RKO (cell line): ENCODE measurements around the gene ZNF536.
"Not testable (repeated sequence)": the region's sequence is repeated elsewhere in the genome, so short reads cannot be mapped to it uniquely, and the experiment has no call there.

Experiments used
- DNase-seq: peaks from one replicate; pipeline ENCODE4 v3.0.0-alpha.2; 2016; ENCODE audit warnings: low spot score

Gene ZNF536

DNA sequence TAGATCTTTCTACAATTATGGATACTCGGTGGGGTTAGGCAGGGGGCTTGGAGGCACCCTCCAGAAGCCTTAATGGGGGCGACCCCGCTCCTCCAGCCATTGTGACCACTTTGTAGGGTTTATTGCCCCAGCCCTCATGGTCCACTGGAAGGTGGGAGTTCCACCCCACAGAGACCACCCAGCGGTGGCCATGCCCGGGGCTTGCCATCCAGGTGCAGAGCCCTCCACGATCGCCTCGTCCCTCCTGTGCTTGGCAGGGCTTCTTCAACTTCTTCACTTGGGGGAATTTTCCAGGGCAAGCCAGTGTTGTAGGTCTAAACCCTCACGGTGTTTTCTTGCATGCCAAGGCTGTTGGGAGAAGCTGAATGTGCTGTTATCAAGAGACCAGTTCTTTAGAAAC is 16.1 kb downstream of the ZNF536 start:
- no peak for DNase-seq

DNA sequence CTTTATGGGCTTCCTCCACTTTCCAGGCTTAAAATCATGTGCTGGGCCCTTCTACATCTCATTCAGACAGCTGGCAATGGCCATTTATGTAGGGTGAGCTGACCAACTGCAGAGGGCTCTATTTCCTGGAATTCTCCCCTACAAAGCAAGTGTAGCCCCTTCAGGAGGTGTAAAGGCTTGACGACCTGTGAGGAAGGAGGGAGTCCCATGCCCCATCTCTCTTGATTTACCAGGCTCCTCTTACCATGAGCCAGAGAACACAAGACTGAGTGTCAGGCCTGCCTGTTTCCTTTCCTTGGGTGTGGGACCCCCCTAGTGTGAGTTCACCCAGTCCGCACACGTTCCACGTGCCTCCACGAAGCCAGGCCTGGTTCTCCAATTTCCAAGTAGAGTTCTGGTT is 16.6 kb downstream of the ZNF536 start:
- no peak for DNase-seq

DNA sequence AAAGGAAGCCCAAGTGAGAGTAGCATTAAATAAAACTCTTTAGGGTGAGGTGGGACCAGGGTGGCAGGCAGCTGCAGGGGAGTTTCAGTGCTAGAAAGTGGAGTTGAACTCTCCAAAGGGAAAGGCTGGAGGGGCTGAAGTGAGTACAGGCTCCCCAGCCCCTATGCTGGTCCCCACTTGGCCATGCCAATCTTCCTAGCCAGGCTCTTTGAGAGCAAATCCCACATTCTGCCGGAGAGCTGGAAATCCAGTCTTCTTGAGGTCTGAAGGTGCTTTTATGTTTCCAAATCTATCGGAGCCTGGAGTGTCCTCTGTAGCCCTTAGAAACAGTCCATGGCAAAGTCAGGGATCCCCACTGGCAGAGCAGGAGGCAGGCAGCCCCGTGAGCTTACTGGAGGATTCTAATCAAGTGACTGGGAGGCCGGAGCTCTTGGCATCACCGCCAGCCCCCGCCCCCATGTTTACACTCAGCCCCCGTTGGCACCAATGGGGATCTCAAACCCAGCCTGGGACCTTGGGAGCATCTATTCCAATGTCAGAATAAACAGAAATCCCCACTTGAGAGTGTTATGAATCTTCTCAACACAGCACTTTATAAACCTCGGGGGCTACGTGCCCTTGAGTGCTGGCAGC is 18.3 kb downstream of the ZNF536 start:
- DNase-seq: no peak

DNA sequence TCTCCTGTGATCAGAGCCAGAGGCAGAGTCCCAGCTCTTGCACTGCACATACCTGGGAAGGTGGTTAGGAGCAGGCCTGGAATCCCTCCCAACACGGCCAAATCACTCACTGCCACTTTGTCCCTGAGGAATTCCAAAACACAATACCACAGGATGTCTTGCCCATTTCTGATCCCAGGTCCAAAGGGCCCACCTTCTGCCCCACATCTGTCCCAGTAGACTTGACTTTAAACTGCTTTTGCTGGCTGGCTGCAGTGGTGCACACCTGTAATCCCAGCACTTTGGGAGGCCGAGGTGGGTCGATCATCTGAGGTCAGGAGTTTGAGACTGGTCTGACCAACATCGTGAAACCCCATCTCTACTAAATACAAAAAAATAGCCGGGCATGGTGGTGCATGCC is 18.9 kb downstream of the ZNF536 start:
- DNase-seq: no peak

DNA sequence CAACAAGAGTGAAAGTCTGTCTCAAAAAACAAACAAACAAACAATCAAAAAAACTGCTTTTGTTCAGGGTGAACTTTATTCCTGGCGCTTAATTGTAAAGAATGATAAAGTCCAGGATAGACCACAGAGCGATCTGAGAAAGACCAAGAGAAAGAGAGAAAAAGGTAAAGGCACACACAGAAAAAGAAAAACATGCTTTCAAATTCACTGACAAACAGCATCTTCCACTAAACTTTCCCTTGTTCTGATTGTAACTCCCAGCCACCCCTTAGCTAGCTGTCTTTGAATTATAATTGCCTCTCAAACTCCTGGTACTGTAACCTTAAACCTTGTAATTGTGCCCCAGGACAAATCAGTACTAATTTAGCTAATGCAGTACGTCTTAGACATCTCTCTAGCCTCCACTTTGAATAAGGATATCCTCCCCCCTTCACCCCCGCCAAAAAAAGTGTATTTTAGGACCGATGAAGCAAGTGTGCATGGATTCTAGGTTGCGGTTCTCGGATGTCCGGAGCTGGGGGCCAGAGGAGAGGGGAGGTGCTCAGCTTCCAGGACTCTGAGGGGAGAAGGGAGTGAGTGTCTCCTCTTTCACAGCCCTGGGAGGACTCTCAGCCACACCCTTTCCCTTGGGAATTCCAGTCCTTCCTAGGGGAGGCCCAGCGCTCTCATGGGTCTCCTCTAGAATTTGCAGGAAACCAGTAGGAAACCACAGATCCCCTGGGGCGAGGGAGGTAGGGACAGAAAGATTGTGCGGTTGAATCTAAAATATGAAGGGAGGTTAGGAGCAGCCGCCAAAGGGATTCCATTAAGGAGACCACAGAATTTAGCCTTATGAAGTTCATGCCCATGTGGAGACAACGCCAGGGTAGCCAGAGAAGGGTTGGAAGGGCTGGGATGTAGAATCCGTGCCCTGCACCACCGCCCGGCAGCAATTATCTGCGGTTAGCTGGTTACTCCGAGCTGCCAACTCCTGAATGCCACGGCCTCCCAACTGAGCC is 19.7 kb downstream of the ZNF536 start:
- no peak for DNase-seq

DNA sequence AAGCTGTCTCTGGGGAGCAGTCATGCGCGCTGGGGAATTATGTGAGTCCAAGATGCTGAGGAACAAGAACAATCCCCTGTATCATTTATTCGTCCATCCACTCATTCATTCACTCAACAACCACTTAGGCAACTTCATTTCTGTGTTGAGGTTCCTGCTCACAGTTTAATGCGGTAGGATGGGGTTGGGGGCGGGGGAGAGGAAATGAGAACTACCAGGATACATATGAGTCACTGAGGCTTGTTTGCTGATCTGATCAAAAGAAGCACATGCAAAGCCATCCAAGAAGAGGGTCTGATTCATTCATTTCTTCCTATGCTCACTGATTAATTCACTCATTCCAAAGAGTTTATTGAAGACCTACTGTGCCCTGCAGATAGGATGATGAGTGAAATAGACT is 20.9 kb downstream of the ZNF536 start:
- peak; percentile 22 for DNase-seq

DNA sequence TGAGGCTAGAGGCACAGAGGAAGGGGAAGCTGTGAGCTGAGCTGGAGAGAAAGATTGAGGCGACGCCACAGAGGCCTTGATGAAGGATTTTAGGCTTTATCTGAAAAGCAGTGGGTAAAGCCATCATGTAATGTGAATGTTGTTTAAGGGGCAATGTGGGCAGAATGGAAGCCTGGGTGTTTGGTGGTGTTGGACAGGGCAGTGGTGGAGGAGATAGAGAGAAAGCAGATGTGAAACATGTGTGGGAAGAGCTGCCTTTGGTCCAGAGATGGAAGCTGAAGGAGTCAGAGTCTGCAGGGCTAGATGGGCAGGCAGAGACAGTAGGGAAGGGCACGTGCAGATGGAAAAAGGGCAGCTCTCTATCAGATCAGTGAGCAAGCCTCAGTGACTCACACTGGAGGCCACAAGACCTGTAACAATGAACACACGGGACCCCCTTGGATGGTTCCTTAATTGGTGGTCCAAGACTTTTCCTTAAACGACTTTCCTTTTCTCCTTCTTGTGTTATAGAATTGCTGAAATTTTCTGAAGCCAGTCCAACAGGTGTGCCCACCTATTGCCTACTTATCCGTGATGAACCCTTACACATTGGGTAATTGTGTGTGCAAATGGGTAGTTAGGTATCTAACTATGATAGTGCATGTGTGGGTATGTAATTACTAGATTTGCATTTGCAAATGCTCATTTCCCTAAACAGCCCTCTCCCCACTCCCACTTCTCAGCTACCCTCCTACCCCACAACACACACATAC is 21.7 kb downstream of the ZNF536 start:
- no peak for DNase-seq

DNA sequence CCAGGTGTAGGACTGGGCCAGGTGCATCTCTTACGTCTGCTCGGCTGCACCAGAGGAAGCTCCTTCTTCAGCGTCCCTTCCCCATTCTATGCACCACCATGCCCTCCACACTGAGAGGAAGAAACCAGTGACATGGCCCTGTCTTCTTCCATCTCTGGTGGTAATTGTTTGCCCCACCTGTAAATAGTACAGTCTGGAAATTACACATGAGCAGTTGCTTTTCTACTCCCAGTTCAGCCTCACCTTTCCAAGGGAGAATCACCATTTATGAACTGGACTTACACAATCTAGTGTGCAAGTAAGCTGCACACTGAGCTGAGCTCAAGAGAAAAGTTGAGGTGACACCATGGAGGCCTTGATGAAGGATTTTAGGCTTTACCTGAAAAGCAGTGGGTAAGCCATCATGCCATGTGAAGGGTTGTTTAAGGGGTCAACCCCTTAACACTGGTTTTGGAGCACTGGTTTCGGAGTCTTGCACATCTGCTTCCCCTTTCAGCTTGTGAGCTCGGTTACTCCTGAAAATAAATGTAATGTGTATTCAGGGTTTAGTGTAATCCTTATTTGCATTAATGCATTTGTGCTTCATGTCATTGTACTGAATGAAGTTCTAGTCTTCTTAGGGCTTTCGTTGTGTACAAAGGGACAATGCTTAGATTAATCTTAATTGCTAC is 22.4 kb downstream of the ZNF536 start:
- DNase-seq: no peak

DNA sequence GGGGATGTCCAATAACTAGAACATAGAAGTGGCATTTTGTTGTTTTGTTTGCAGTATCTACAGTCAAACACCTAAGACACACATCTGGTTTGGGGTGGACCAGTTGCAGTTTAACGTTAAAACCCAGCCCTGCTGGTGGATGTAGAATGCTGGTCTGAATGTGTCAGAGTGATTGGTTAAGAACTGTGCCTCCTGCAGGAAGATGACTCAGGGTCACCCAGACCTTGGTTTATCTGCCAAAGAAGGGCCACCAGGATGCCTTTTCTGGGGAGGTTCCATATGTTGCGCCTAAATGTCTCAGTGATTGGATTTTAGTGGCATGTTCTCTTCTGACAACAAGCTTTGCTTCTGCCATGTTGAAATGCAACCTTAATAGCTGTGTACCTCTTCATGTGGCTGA is 23.1 kb downstream of the ZNF536 start:
- DNase-seq: no peak

DNA sequence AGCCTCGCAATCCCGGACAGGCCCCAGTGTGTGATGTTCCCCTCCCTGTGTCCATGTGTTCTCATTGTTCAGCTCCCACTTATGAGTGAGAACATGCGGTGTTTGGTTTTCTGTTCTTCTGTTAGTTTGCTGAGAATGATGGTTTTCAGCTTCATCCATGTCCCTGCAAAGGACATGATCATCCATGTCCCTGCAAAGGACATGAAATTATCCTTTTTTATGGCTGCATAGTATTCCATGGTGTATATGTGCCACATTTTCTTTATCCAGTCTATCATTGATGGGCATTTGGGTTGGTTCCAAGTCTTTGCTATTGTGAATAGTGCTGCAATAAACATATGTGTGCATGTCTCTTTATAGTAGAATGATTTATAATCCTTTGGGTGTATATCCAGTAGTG is 26.4 kb downstream of the ZNF536 start:
- DNase-seq: not testable (repeated sequence)

DNA sequence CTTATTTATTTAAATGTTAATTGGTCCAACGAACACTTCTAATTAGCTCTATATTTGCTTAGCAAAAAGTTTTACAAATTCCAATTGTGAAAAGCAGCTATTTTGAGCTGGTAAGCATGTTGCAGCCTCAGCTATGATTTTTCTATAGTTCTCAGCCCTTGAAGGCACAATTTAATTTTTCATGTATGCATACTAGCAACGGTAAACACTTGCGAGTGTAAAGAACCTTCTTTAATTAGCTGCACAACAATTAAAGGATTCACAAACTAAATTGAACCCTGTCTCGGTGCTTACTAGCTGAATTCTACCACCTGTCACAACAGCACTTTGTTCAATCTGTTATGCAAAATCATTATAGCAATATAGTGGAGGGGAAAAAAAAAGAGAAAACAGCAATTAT is 29.8 kb downstream of the ZNF536 start:
- DNase-seq: no peak

DNA sequence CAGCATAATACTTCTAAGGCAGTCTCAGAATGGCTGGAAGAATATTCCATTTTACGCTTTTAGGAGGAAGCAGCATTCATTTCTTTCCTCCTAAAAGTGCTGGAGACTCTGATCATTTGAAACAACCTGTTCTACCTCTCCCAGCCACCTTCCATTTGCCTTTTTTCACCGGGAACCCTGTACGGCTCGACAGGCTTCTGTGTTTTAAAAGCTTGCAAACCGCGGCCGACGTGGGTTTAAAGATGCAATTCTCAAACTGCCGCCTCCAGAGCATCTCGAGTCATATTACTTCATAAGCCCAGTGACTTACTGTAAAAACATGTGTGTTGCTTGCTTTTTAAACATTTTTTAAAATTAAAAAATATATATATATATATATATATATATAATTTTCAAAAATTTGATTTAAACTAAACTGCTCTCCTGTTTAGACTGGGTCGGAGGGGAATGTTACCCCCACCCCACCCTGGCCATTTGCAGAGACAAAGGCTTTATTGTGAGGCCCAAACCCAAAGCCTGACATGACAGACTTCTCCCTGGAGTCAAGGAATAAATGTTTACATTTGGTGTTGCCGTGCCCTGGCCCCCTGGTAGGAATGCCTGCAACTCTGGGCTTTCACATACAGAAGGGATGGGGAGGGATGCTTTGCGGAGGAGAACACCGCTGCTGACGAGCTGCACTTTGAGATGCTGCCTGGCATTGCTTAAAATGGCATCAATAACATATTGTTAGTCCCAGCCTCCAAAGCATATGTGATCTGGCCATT is 30.4 kb downstream of the ZNF536 start:
- no peak for DNase-seq

DNA sequence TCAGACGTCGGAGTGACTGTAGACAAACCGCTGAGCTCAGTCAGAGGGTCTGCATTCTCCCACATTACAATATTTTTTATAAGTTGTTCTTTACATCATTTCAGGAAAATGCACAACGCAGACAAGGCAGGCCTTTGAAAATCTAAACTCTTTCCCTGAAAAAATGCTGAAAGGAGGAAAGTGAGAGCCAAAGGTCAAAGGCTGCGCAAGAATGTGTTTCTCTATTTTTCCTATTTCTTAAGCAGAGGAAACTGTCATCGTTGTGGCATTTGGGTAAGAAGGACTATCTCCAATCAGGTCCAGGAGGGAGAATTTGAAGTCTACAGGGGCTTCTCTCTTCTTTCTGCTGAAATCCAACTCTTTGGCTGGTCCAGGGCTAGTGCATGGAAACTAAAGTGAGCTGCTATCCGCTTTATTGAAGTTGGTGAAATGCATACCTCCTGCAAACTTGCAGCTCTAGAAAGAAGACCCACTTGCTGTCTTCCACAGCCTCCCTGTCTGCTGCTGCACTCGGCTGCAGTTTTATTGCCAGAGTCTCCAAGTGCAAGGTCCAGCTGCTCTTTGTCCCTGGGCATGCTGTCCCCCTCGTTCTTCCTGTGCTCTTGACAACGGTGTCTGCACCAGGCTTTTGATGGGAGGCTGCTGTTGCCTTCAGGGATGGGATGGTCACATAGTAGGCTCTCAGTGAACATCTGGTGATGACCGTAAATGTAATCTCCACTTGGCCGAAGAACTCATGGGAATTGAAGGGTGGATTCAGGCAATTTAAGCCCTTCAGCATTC is 31.2 kb downstream of the ZNF536 start:
- DNase-seq: no peak

DNA sequence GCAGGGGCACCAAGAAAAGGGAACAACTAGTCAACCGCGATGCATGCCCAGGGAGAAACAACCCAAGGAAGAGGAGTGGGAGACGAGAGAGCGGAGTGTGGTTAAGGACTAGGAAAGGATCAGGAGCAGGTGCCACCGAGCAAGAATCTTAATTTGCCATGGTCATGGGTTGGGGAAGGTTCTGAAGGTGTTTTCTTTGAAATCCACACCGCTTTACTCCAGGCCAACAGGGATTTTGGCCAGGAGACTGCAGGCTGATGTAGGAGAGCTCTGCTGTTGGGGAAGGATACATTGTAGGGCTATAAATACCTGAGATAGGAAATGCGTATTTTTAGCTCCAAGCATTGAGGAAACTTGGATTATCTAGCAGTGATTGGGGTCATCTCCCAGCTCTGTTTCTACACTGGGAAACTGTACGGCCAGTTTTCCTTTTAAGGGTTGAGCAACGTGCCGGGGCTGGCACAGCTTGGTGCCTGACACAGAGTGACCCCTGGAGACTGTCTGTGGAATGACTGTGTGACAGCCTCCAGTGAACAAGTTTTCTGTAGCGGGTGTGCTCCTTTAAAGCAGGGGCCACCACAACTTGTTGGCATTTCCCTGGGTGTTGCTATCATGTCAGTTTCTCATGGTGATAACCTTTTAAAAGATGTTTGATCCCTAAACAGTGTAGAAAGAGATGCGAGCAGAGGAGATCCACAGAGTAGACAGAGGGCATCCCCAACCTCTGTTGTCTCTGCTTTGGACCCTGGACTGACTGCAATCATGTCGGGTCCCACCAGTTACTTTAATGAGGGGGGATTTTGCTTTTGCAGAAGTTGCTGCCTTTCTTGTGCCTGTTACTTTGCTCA is 34.3 kb downstream of the ZNF536 start:
- DNase-seq: no peak

DNA sequence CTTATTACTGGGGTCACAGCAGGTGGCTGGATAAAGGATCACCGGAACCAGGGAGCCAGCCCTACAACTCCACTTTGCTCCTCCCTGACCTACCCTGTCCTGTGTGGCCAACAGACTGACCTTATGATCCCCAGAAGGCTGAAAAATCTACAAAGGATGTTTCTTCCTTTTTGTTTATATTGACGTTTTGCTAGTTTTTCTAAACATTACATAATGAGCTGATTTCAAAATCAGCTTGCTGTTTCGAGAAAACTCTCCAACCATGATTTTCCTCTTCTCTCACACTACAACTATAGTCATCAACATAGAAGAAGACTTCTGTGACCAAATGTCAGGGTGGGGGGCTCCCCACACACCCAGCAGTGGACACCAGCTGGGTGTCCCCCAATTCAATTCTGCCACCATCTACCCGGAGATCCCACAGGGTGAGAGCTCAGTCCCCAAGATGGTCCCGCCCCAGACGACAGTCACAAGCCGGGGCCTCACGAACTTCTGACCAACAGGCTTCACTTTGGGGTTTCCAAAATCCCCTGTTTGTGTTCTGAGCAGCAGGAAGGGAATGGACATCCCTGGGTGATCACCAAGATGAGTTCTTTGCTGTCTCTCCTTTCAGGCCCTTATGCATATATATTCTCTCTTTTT is 35.0 kb downstream of the ZNF536 start:
- DNase-seq: no peak

DNA sequence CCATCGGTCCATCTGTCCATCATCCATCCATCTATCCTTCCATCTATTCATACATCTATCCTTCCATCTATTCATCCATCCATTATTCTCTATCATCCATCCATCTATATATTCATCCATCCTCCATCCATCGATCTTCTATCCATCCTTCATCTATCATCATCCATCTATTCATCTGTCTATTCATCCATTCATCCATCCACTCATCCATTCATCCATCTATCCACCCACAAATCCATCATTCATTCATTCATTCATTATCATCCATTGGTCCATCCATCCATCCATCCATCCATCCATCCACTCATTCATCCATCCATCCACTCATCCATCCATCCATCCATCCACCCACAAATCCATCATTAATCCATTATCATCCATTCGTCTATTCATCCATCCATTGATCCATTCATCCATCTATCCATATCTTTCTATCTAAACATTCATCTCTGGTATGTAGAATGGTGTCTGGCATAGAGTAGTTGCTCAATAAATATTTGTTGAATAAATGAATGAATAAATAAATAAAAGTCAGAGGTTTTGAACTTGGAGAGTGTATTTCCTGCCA is 36.6 kb downstream of the ZNF536 start:
- DNase-seq: no peak

DNA sequence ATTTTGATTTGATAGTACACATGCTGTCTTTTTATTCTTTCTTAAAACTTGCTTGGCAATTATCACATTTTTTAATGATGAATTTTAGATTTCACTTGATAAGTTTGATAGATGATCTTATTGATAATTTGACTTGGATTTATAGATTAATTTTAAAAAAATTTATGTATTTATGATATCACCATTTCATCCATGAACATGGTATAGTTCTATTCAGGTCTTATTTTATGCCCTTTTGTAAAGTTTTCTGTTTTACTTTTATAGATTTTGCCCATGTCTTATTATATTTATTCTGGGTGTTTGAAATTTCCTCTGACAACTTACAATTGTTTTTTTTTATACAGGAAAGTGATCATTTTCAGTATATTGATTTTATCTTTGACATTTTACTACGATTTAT is 39.5 kb downstream of the ZNF536 start:
- DNase-seq: no peak

DNA sequence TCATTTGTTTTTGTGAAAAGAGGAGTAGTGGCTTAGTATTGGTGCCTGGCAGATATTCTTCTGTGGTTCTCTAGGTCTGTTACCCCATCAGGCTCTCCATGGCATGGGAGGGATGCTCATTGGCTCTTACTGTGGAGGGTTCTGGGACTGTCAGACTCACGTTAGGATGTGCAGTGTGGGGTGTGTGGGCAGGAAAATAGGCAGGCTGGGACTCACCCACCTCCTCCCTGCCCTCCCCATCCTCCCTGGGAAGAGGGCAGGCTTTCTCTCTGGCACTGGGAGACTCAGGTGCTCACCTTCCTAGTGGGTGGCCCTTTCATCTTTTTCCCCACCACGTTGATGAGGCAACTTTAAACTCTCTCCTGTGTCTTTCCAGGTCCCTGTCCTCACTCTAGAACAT is 44.2 kb downstream of the ZNF536 start:
- DNase-seq: no peak

DNA sequence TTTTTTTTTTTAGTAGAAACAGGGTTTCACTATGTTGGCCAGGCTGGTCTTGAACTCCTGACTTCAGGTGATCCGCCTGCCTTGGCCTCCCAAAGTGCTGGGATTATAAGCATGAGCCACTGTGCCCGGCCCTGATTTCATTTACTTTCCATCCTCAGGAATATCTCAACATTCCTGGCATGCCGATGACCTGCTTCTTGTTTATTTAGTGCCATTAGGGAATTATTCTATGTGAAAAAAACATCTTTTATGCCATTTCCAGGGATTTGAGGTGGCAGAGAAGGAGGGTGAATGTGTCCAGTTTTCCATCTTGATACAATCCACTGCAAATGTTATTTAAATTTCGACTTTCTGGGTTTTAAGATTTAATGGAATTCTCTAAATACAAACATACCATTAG is 45.0 kb downstream of the ZNF536 start:
- not testable (repeated sequence) for DNase-seq
